Endodermal cell (in vitro differentiated cells): ENCODE data around the gene MTAP. TPM values are rescaled to one million over a fixed set of nuclear protein-coding genes. Genes with fewer than 3 reads are reported as not detected.

Experiments
- DNase-seq: peaks from one replicate; pipeline ENCODE4 v3.0.0-alpha.2; 2017
- H3K27ac ChIP-seq: 2 replicates; pipeline ENCODE4 v1.5.1; 2013; ENCODE audit warnings: mild to moderate bottlenecking, low read depth, low read length, moderate library complexity
- H3K27me3 ChIP-seq: 2 replicates; pipeline ENCODE4 v1.6.1; 2013; ENCODE audit warnings: mild to moderate bottlenecking, low read length, moderate library complexity; ENCODE audit not compliant: insufficient read depth, control insufficient read depth, poor library complexity, severe bottlenecking
- H3K36me3 ChIP-seq: 2 replicates; pipeline ENCODE4 v1.7.0; 2013; ENCODE audit warnings: mild to moderate bottlenecking, low read length, moderate library complexity; ENCODE audit not compliant: control insufficient read depth, insufficient read depth
- H3K4me1 ChIP-seq: one replicate; pipeline ENCODE4 v1.7.0; 2013; ENCODE audit warnings: low read length; ENCODE audit not compliant: control insufficient read depth, insufficient read depth
- H3K4me3 ChIP-seq: 2 replicates; pipeline ENCODE4 v1.5.1; 2013; ENCODE audit warnings: mild to moderate bottlenecking, low read length, moderate library complexity
- H3K9ac ChIP-seq: 2 replicates; pipeline ENCODE4 v1.6.1; 2013; ENCODE audit warnings: mild to moderate bottlenecking, low read length, moderate library complexity; ENCODE audit not compliant: poor library complexity, severe bottlenecking; ENCODE audit errors: extremely low read depth
- H3K9me3 ChIP-seq: 2 replicates; pipeline ENCODE4 v1.6.1; 2013; ENCODE audit warnings: mild to moderate bottlenecking, low read length, moderate library complexity; ENCODE audit not compliant: control insufficient read depth
- H3K27ac Mint-ChIP-seq: 2 replicates; pipeline ENCODE4 v1.8.0; 2020; ENCODE audit warnings: mixed read lengths
- H3K27me3 Mint-ChIP-seq: 2 replicates; pipeline ENCODE4 v1.8.0; 2021; ENCODE audit warnings: mild to moderate bottlenecking, mixed read lengths; ENCODE audit not compliant: insufficient read depth
- H3K36me3 Mint-ChIP-seq: 2 replicates; pipeline ENCODE4 v1.8.0; 2020; ENCODE audit warnings: low read depth, mixed read lengths
- H3K4me1 Mint-ChIP-seq: 2 replicates; pipeline ENCODE4 v1.8.0; 2020; ENCODE audit warnings: mixed read lengths
- H3K4me3 Mint-ChIP-seq: 2 replicates; pipeline ENCODE4 v1.8.0; 2020; ENCODE audit warnings: mild to moderate bottlenecking, moderate library complexity, mixed read lengths
- H3K9me3 Mint-ChIP-seq: 2 replicates; pipeline ENCODE4 v1.8.0; 2020; ENCODE audit warnings: mild to moderate bottlenecking, mixed read lengths
- WGBS, 2 experiments: methylation state at CpG; one replicate each; pipeline versions ENCODE4 v1.1.5 to v1.1.7; 2013; ENCODE audit warnings: missing lambda C conversion rate in 2 of 2, mixed read lengths in 1 of 2; ENCODE audit not compliant: insufficient coverage in 1 of 2, insufficient read length in 1 of 2; 5-methylcytosine and 5-hydroxymethylcytosine counted together
- total RNA-seq, 2 donors: library from RNA; stranded (reverse); fragmentation: NEBNext Ultra II Directional in 1 of 2; extraction: Animal tissue kit (Norgen Biotek cat#: 25700) in 1 of 2; gene quantifications; 2 replicates in 1 of 2; 3 replicates in 1 of 2; pipeline ENCODE4 v1.2.1, GENCODE V29; 2021
- TF ChIP-seq, protein P1 (sequence below): fragments of 200-600 bp; sonication (generic); conservative IDR thresholded peaks from 2 replicates; pipeline ENCODE4 v1.5.0; 2021; ENCODE audit warnings: antibody characterized with exemption, mild to moderate bottlenecking

Gene MTAP
- total RNA-seq, 2 donors from 2014 or later: 81.0 to 99.0 TPM

GRCh38 chr9:21815643-21816042 is 13.2 kb downstream of the MTAP start:
- TF ChIP-seq, protein P1, sequence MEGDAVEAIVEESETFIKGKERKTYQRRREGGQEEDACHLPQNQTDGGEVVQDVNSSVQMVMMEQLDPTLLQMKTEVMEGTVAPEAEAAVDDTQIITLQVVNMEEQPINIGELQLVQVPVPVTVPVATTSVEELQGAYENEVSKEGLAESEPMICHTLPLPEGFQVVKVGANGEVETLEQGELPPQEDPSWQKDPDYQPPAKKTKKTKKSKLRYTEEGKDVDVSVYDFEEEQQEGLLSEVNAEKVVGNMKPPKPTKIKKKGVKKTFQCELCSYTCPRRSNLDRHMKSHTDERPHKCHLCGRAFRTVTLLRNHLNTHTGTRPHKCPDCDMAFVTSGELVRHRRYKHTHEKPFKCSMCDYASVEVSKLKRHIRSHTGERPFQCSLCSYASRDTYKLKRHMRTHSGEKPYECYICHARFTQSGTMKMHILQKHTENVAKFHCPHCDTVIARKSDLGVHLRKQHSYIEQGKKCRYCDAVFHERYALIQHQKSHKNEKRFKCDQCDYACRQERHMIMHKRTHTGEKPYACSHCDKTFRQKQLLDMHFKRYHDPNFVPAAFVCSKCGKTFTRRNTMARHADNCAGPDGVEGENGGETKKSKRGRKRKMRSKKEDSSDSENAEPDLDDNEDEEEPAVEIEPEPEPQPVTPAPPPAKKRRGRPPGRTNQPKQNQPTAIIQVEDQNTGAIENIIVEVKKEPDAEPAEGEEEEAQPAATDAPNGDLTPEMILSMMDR: no peak

DNA sequence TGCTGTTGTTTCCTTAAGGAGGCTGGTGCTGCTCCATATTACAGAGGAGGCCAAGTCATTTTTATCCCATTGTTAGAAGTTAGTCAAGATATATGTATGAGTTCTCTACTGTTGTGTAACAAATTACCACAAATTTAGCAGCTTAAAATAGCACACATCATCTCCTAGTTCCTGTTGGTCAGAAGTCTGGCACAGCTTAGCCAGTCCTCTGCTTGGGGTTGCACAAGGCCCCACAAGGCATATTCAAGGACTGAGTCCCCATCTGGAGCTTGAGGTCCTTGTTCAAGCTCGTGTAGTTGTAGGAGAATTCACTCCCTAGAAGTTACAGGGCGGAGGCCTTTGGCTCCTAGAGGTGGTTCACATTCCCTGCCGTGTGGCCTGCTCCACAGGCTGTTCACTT is 14.7 kb downstream of the MTAP start:
- 93 to 97% methylated on average over 2 to 3 of the region's 3 CpGs for WGBS, 2 experiments
- peaks cover 83% of the 10 kb centered on the region for H3K36me3 Mint-ChIP-seq
- TF ChIP-seq, protein P1: no peak
- H3K4me1 ChIP-seq: peaks cover 2% of the 10 kb centered on the region
- no peak for DNase-seq
- no peak overlapping the region for H3K27ac Mint-ChIP-seq
- H3K36me3 ChIP-seq: peaks cover 45% of the 10 kb centered on the region
- peaks cover 36% of the 10 kb centered on the region for H3K9me3 Mint-ChIP-seq
- H3K4me3 Mint-ChIP-seq: no peak overlapping the region
- no peak overlapping the region for H3K9ac ChIP-seq
- no peaks in the 10 kb centered on the region for H3K27me3 ChIP-seq
- no peak overlapping the region for H3K27ac ChIP-seq
- peaks cover 17% of the 10 kb centered on the region for H3K9me3 ChIP-seq
- peaks cover 10% of the 10 kb centered on the region for H3K4me1 Mint-ChIP-seq
- no peaks in the 10 kb centered on the region for H3K27me3 Mint-ChIP-seq
- H3K4me3 ChIP-seq: no peak overlapping the region

More at GRCh38 chr9:21815643-21816042, 13.2 kb downstream of the MTAP start:
- H3K9me3 ChIP-seq: peaks cover 17% of the 10 kb centered on the region
- H3K27me3 ChIP-seq: no peaks in the 10 kb centered on the region
- Mint-ChIP-seq H3K4me3 (no peak overlapping the region), H3K36me3 (peaks cover 76% of the 10 kb centered on the region), H3K27ac (no peak overlapping the region), H3K4me1 (peaks cover 11% of the 10 kb centered on the region), H3K9me3 (peaks cover 21% of the 10 kb centered on the region), H3K27me3 (no peaks in the 10 kb centered on the region)
- WGBS, 2 experiments: 85% methylated on average over 3 of the region's 3 CpGs; no CpG with 5 or more reads in 1 of the 2 experiments
- H3K9ac ChIP-seq: no peak overlapping the region
- H3K27ac ChIP-seq: no peak overlapping the region
- H3K4me1 ChIP-seq: peaks cover 2% of the 10 kb centered on the region
- no peak overlapping the region for H3K4me3 ChIP-seq
- DNase-seq: no peak
- H3K36me3 ChIP-seq: peaks cover 59% of the 10 kb centered on the region

GRCh38 chr9:21825637-21826036 is 23.2 kb downstream of the MTAP start:
- no peaks in the 10 kb centered on the region for H3K4me1 ChIP-seq
- TF ChIP-seq, protein P1: no peak
- peaks cover 55% of the 10 kb centered on the region for H3K36me3 ChIP-seq
- no peaks in the 10 kb centered on the region for H3K4me1 Mint-ChIP-seq
- no peak overlapping the region for H3K9ac ChIP-seq
- DNase-seq: no peak
- H3K4me3 ChIP-seq: peak overlapping the region; percentile 11
- WGBS, 2 experiments: 97 to 100% methylated on average over 1 to 2 of the region's 2 CpGs
- H3K27ac ChIP-seq: no peak overlapping the region
- H3K27me3 Mint-ChIP-seq: no peaks in the 10 kb centered on the region
- H3K36me3 Mint-ChIP-seq: peaks cover 97% of the 10 kb centered on the region
- H3K27ac Mint-ChIP-seq: no peak overlapping the region
- no peak overlapping the region for H3K4me3 Mint-ChIP-seq
- peaks cover 52% of the 10 kb centered on the region for H3K9me3 Mint-ChIP-seq
- no peaks in the 10 kb centered on the region for H3K27me3 ChIP-seq
- peaks cover 21% of the 10 kb centered on the region for H3K9me3 ChIP-seq
